Thyroid gland (tissue), 4 donors: Measurements from ENCODE around the gene ANTXRL.

ENCODE experiments used
- POLR2A ChIP-seq, 2 donors: fragments of 450-650 bp; IDR thresholded peaks; one replicate each; pipeline ENCODE4 v1.6.1; 2017; ENCODE audit warnings: antibody characterized with exemption in 2 of 2, mild to moderate bottlenecking in 2 of 2, moderate library complexity in 1 of 2
- TF ChIP-seq, protein P1 (sequence below), 6 experiments: fragments of 200-600 bp in 3 of 6; fragments of 450-650 bp in 3 of 6; sonication (generic) in 3 of 6; IDR thresholded peaks; one replicate each; pipeline ENCODE4 v1.5.1; 2016 to 2019; ENCODE audit warnings: antibody characterized with exemption in 6 of 6, mild to moderate bottlenecking in 2 of 6, inconsistent platforms in 1 of 6, moderate library complexity in 1 of 6

- TF ChIP-seq, protein P1, sequence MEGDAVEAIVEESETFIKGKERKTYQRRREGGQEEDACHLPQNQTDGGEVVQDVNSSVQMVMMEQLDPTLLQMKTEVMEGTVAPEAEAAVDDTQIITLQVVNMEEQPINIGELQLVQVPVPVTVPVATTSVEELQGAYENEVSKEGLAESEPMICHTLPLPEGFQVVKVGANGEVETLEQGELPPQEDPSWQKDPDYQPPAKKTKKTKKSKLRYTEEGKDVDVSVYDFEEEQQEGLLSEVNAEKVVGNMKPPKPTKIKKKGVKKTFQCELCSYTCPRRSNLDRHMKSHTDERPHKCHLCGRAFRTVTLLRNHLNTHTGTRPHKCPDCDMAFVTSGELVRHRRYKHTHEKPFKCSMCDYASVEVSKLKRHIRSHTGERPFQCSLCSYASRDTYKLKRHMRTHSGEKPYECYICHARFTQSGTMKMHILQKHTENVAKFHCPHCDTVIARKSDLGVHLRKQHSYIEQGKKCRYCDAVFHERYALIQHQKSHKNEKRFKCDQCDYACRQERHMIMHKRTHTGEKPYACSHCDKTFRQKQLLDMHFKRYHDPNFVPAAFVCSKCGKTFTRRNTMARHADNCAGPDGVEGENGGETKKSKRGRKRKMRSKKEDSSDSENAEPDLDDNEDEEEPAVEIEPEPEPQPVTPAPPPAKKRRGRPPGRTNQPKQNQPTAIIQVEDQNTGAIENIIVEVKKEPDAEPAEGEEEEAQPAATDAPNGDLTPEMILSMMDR (IDR thresholded peaks at IDR 0.05): no peak
- TF ChIP-seq POLR2A (IDR thresholded peaks at IDR 0.05): no peak
These were observed 20.7 kb downstream of the ANTXRL start for GRCh38 chr10:46307281-46308112.
